GM21526 (cell line): ENCODE measurements around the gene NFYB.
"Not testable (repeated sequence)": the region's sequence is repeated elsewhere in the genome, so short reads cannot be mapped to it uniquely, and the experiment has no call there.

Experiments
- ATAC-seq: cut with Tn5 transposase; IDR thresholded peaks from one replicate; pipeline ENCODE4 v1.9.1; 2021; ENCODE audit warnings: moderate library complexity; ENCODE audit not compliant: unreplicated experiment, low FRiP score

The NFYB gene

GRCh38 chr12:104122298-104122697, 15.7 kb downstream of the NFYB start:
- ATAC-seq, result no peak

- no peak for ATAC-seq
Observed at GRCh38 chr12:104121001-104121400, 17.0 kb downstream of the NFYB start.

- no peak for ATAC-seq
Observed at GRCh38 chr12:104115587-104115975, 22.4 kb downstream of the NFYB start.

- not testable (repeated sequence) for ATAC-seq
Observed at GRCh38 chr12:104114834-104115586, 23.0 kb downstream of the NFYB start.

GRCh38 chr12:104109446-104110271, 28.4 kb downstream of the NFYB start:
- ATAC-seq, result no peak

- no peak for ATAC-seq
Observed at GRCh38 chr12:104108755-104109445, 29.1 kb downstream of the NFYB start.

GRCh38 chr12:104106965-104107364, 31.0 kb downstream of the NFYB start:
- ATAC-seq, result no peak

- no peak for ATAC-seq
Observed at GRCh38 chr12:104105461-104105860, 32.5 kb downstream of the NFYB start.

- ATAC-seq, result no peak
Observed at GRCh38 chr12:104097954-104098353, 40.1 kb downstream of the NFYB start.

- no peak for ATAC-seq
Observed at GRCh38 chr12:104095289-104095688, 42.7 kb downstream of the NFYB start.

- ATAC-seq, result no peak
Observed at GRCh38 chr12:104094284-104094683, 43.7 kb downstream of the NFYB start.

- no peak for ATAC-seq
Observed at GRCh38 chr12:104091136-104091535, 46.9 kb downstream of the NFYB start.

- no peak for ATAC-seq
Observed at GRCh38 chr12:104090685-104091084, 47.3 kb downstream of the NFYB start.

GRCh38 chr12:104083769-104084475, 54.1 kb downstream of the NFYB start:
- ATAC-seq, result peak; percentile 76

- ATAC-seq, result no peak
Observed at GRCh38 chr12:104080764-104081163, 57.2 kb downstream of the NFYB start.

GRCh38 chr12:104079024-104079423, 59.0 kb downstream of the NFYB start:
- no peak for ATAC-seq

- no peak for ATAC-seq
Observed at GRCh38 chr12:104073699-104074098, 64.3 kb downstream of the NFYB start.

GRCh38 chr12:104072099-104072498, 65.9 kb downstream of the NFYB start:
- ATAC-seq, result no peak
